Endodermal cell (in vitro differentiated cells): ENCODE results near the gene EIF3L. TPM values are rescaled to one million over a fixed set of nuclear protein-coding genes. Genes with fewer than 3 reads are reported as not detected.

ENCODE experiments used
- DNase-seq: peaks from one replicate; pipeline ENCODE4 v3.0.0-alpha.2; 2017
- H3K27ac ChIP-seq: 2 replicates; pipeline ENCODE4 v1.5.1; 2013; ENCODE audit warnings: mild to moderate bottlenecking, low read depth, low read length, moderate library complexity
- H3K27me3 ChIP-seq: 2 replicates; pipeline ENCODE4 v1.6.1; 2013; ENCODE audit warnings: mild to moderate bottlenecking, low read length, moderate library complexity; ENCODE audit not compliant: insufficient read depth, control insufficient read depth, poor library complexity, severe bottlenecking
- H3K36me3 ChIP-seq: 2 replicates; pipeline ENCODE4 v1.7.0; 2013; ENCODE audit warnings: mild to moderate bottlenecking, low read length, moderate library complexity; ENCODE audit not compliant: control insufficient read depth, insufficient read depth
- H3K4me1 ChIP-seq: one replicate; pipeline ENCODE4 v1.7.0; 2013; ENCODE audit warnings: low read length; ENCODE audit not compliant: control insufficient read depth, insufficient read depth
- H3K4me3 ChIP-seq: 2 replicates; pipeline ENCODE4 v1.5.1; 2013; ENCODE audit warnings: mild to moderate bottlenecking, low read length, moderate library complexity
- H3K9ac ChIP-seq: 2 replicates; pipeline ENCODE4 v1.6.1; 2013; ENCODE audit warnings: mild to moderate bottlenecking, low read length, moderate library complexity; ENCODE audit not compliant: poor library complexity, severe bottlenecking; ENCODE audit errors: extremely low read depth
- H3K9me3 ChIP-seq: 2 replicates; pipeline ENCODE4 v1.6.1; 2013; ENCODE audit warnings: mild to moderate bottlenecking, low read length, moderate library complexity; ENCODE audit not compliant: control insufficient read depth
- H3K27ac Mint-ChIP-seq: 2 replicates; pipeline ENCODE4 v1.8.0; 2020; ENCODE audit warnings: mixed read lengths
- H3K27me3 Mint-ChIP-seq: 2 replicates; pipeline ENCODE4 v1.8.0; 2021; ENCODE audit warnings: mild to moderate bottlenecking, mixed read lengths; ENCODE audit not compliant: insufficient read depth
- H3K36me3 Mint-ChIP-seq: 2 replicates; pipeline ENCODE4 v1.8.0; 2020; ENCODE audit warnings: low read depth, mixed read lengths
- H3K4me1 Mint-ChIP-seq: 2 replicates; pipeline ENCODE4 v1.8.0; 2020; ENCODE audit warnings: mixed read lengths
- H3K4me3 Mint-ChIP-seq: 2 replicates; pipeline ENCODE4 v1.8.0; 2020; ENCODE audit warnings: mild to moderate bottlenecking, moderate library complexity, mixed read lengths
- H3K9me3 Mint-ChIP-seq: 2 replicates; pipeline ENCODE4 v1.8.0; 2020; ENCODE audit warnings: mild to moderate bottlenecking, mixed read lengths
- CTCF ChIP-seq: fragments of 200-600 bp; sonication (generic); conservative IDR thresholded peaks from 2 replicates; pipeline ENCODE4 v1.5.0; 2021; ENCODE audit warnings: antibody characterized with exemption, mild to moderate bottlenecking
- WGBS, 2 experiments: methylation state at CpG; one replicate each; pipeline versions ENCODE4 v1.1.5 to v1.1.7; 2013; ENCODE audit warnings: missing lambda C conversion rate in 2 of 2, mixed read lengths in 1 of 2; ENCODE audit not compliant: insufficient coverage in 1 of 2, insufficient read length in 1 of 2; 5-methylcytosine and 5-hydroxymethylcytosine counted together
- total RNA-seq, 2 donors: library from RNA; stranded (reverse); fragmentation: NEBNext Ultra II Directional in 1 of 2; extraction: Animal tissue kit (Norgen Biotek cat#: 25700) in 1 of 2; gene quantifications; 2 replicates in 1 of 2; 3 replicates in 1 of 2; pipeline ENCODE4 v1.2.1, GENCODE V29; 2021

Gene EIF3L
- total RNA-seq, 2 donors from 2014 or later, result 469 to 541 TPM

- no peaks in the 10 kb centered on the region for H3K9me3 Mint-ChIP-seq
- H3K27ac ChIP-seq, result no peak overlapping the region
- H3K36me3 Mint-ChIP-seq, result peaks cover 32% of the 10 kb centered on the region
- peaks cover 14% of the 10 kb centered on the region for H3K36me3 ChIP-seq
- no peak overlapping the region for H3K9ac ChIP-seq
- H3K27me3 ChIP-seq, result peaks cover 19% of the 10 kb centered on the region
- peaks cover 13% of the 10 kb centered on the region for H3K27me3 Mint-ChIP-seq
- no peaks in the 10 kb centered on the region for H3K9me3 ChIP-seq
- DNase-seq, result no peak
- H3K4me1 ChIP-seq, result no peaks in the 10 kb centered on the region
- TF ChIP-seq CTCF, result no peak
- 63 to 77% methylated on average over 1 to 2 of the region's 3 CpGs for WGBS, 2 experiments
- H3K4me3 ChIP-seq, result no peak overlapping the region
- H3K27ac Mint-ChIP-seq, result no peak overlapping the region
- no peaks in the 10 kb centered on the region for H3K4me1 Mint-ChIP-seq
- no peak overlapping the region for H3K4me3 Mint-ChIP-seq
Observed at GRCh38 chr22:37925330-37925729, 76.1 kb downstream of the EIF3L start.

- no peak for DNase-seq
- no peak for TF ChIP-seq CTCF
- 93 to 95% methylated on average over 10 to 15 of the region's 15 CpGs for WGBS, 2 experiments
- Histone ChIP-seq H3K9ac (no peak overlapping the region), H3K27me3 (peaks cover 23% of the 10 kb centered on the region), H3K27ac (no peak overlapping the region), H3K4me1 (no peaks in the 10 kb centered on the region), H3K4me3 (no peak overlapping the region), H3K36me3 (peaks cover 14% of the 10 kb centered on the region), H3K9me3 (no peaks in the 10 kb centered on the region)
- Mint-ChIP-seq H3K36me3 (peaks cover 32% of the 10 kb centered on the region), H3K27me3 (peaks cover 16% of the 10 kb centered on the region), H3K4me1 (no peaks in the 10 kb centered on the region), H3K4me3 (no peak overlapping the region), H3K9me3 (no peaks in the 10 kb centered on the region), H3K27ac (no peak overlapping the region)
Observed at GRCh38 chr22:37925767-37926166, 76.5 kb downstream of the EIF3L start.

- Histone ChIP-seq H3K4me1 (no peaks in the 10 kb centered on the region), H3K4me3 (no peak overlapping the region)
Observed at GRCh38 chr22:37926358-37926757, 77.1 kb downstream of the EIF3L start.

More at GRCh38 chr22:37926358-37926757, 77.1 kb downstream of the EIF3L start:
- Mint-ChIP-seq H3K36me3 (peaks cover 32% of the 10 kb centered on the region), H3K27me3 (peaks cover 19% of the 10 kb centered on the region), H3K9me3 (no peaks in the 10 kb centered on the region), H3K4me3 (no peak overlapping the region), H3K27ac (no peak overlapping the region), H3K4me1 (no peaks in the 10 kb centered on the region)
- no peak overlapping the region for H3K27ac ChIP-seq
- 93 to 95% methylated on average over 6 to 7 of the region's 7 CpGs for WGBS, 2 experiments
- H3K36me3 ChIP-seq, result peaks cover 16% of the 10 kb centered on the region
- H3K9me3 ChIP-seq, result no peaks in the 10 kb centered on the region
- H3K9ac ChIP-seq, result no peak overlapping the region
- TF ChIP-seq CTCF, result no peak
- DNase-seq, result no peak
- H3K27me3 ChIP-seq, result peaks cover 29% of the 10 kb centered on the region
